Right kidney (tissue), 9 donors: ENCODE data around the gene PCDHB8.
"Not testable (repeated sequence)": the region's sequence is repeated elsewhere in the genome, so short reads cannot be mapped to it uniquely, and the experiment has no call there.

Experiments used
- DNase-seq: peaks from one replicate; pipeline ENCODE4 v3.0.0-alpha.2; 2016
- long read RNA-seq, 8 donors: transcript quantifications; one replicate each; lab custom pipeline, GENCODE V29; 2026

Gene PCDHB8
- long read RNA-seq, donor 1, partial matches to known transcripts, result 0 of 1 reads
- long read RNA-seq, donor 1, other reads (novel, unspliced or antisense), result 0 of 1 reads
- long read RNA-seq, donor 2, result 0 reads
- long read RNA-seq, donor 3, partial matches to known transcripts, result 0 of 1 reads
- long read RNA-seq, donor 3, other reads (novel, unspliced or antisense), result 0 of 1 reads
- long read RNA-seq, donor 4, partial matches to known transcripts, result 0 of 2 reads
- long read RNA-seq, donor 4, other reads (novel, unspliced or antisense), result 0 of 2 reads
- long read RNA-seq, donor 5, result 0 reads
- long read RNA-seq, donor 6, result 0 reads
- long read RNA-seq, donor 7, partial matches to known transcripts, result 0 of 1 reads
- long read RNA-seq, donor 7, other reads (novel, unspliced or antisense), result 0 of 1 reads
- long read RNA-seq, donor 8, result 0 reads

- not testable (repeated sequence) for DNase-seq
These were observed at the start of gene PCDHB8 for GRCh38 chr5:141177577-141178191. Gene PCDHB8, plus strand, starts transcription at chr5:141177790. Its CDS starts 245 bp downstream, at chr5:141178035.

- peak; percentile 31 for DNase-seq
These were observed 42.4 kb upstream of the PCDHB8 start, which contains the start of gene PCDHB5 for GRCh38 chr5:141135030-141135717. Gene PCDHB5, plus strand, starts transcription at chr5:141135206. Its CDS starts 229 bp downstream, at chr5:141135435.

- no peak for DNase-seq
These were observed 41.8 kb upstream of the PCDHB8 start for GRCh38 chr5:141135718-141136266.

GRCh38 chr5:141137346-141137745 is 40.2 kb upstream of the PCDHB8 start:
- not testable (repeated sequence) for DNase-seq

GRCh38 chr5:141149812-141150211 is 27.8 kb upstream of the PCDHB8 start, which contains the start of gene PCDHB6:
Gene PCDHB6, plus strand, starts transcription at chr5:141150057. Its CDS starts 201 bp downstream, at chr5:141150258.
- no peak for DNase-seq

GRCh38 chr5:141150224-141150992 is 27.2 kb upstream of the PCDHB8 start:
- no peak for DNase-seq

- DNase-seq, result no peak
These were observed 26.6 kb upstream of the PCDHB8 start for GRCh38 chr5:141150993-141151325.

- DNase-seq, result not testable (repeated sequence)
These were observed 26.0 kb upstream of the PCDHB8 start for GRCh38 chr5:141151632-141152031.

- not testable (repeated sequence) for DNase-seq
These were observed 25.5 kb upstream of the PCDHB8 start for GRCh38 chr5:141152096-141152495.

GRCh38 chr5:141155540-141156374 is 21.8 kb upstream of the PCDHB8 start:
- DNase-seq, result no peak

GRCh38 chr5:141157356-141157755 is 20.2 kb upstream of the PCDHB8 start:
- not testable (repeated sequence) for DNase-seq

GRCh38 chr5:141157901-141158300 is 19.7 kb upstream of the PCDHB8 start:
- DNase-seq, result not testable (repeated sequence)

GRCh38 chr5:141172381-141173204 is 5.0 kb upstream of the PCDHB8 start, which contains the start of gene PCDHB7:
Gene PCDHB7, plus strand, starts transcription at chr5:141172644. Its CDS starts 192 bp downstream, at chr5:141172836.
- DNase-seq, result peak; percentile 12

GRCh38 chr5:141174291-141175104 is 3.1 kb upstream of the PCDHB8 start:
- DNase-seq, result not testable (repeated sequence)

- DNase-seq, result no peak
These were observed 1.7 kb upstream of the PCDHB8 start for GRCh38 chr5:141175933-141176332.

GRCh38 chr5:141179371-141179770 is 1.8 kb downstream of the PCDHB8 start:
- DNase-seq, result not testable (repeated sequence)

- not testable (repeated sequence) for DNase-seq
These were observed 2.3 kb downstream of the PCDHB8 start for GRCh38 chr5:141179876-141180275.

GRCh38 chr5:141180313-141180712 is 2.7 kb downstream of the PCDHB8 start:
- DNase-seq, result no peak

- no peak for DNase-seq
These were observed 4.7 kb downstream of the PCDHB8 start, which contains the start of gene PCDHB16 for GRCh38 chr5:141182248-141182647. Gene PCDHB16, plus strand, starts transcription at chr5:141182387. Its CDS starts 173 bp downstream, at chr5:141182560.
